ENCODE results near the gene NFIC.

The NFIC gene

DNA sequence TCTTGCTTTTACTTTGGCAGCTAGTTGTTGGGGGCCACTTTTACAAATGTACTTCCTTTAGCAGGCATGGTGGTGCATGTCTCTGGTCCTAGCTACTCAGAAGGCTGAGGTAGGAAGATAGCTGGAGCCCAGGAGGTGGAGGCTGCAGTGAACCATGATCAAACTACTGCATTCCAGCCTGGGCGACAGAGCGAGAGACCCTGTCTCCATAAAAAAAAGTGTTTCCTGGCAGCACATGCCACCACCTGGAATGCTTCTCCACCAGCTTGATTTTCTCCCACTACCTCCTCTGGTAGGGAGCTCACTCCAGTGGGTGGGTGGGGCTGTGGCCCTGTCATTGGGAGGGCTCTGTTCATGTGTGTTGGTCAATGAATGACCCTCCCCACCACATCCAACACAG lies 152.3 kb downstream of the NFIC start:
- no peak for FAIRE-seq
- no peak for DNase-seq (ENCODE audit: insufficient read length, low spot score)
